HG03175 (cell line): ENCODE data around the gene FABP7.

Experiments used
- ATAC-seq: cut with Tn5 transposase; IDR thresholded peaks from one replicate; pipeline ENCODE4 v1.9.1; 2021; ENCODE audit warnings: mild to moderate bottlenecking, moderate library complexity; ENCODE audit not compliant: unreplicated experiment

Gene FABP7

GRCh38 chr6:122832459-122832858 is 52.9 kb downstream of the FABP7 start:
- ATAC-seq: no peak

- no peak for ATAC-seq
Observed at GRCh38 chr6:122833021-122833491, 53.5 kb downstream of the FABP7 start.
